CD4-positive, alpha-beta T cell treated with Interleukin-15 for 1 hour (primary cell): ENCODE data around the gene ANKDD1A.

Experiments used
- DNase-seq: peaks from one replicate; pipeline ENCODE4 v3.0.0-alpha.2; 2020

ANKDD1A gene

GRCh38 chr15:64926661-64927060 is 15.0 kb downstream of the ANKDD1A start:
- DNase-seq: no peak

- no peak for DNase-seq
Observed at GRCh38 chr15:64928626-64929220, 17.0 kb downstream of the ANKDD1A start.

GRCh38 chr15:64930019-64930652 is 18.4 kb downstream of the ANKDD1A start:
- no peak for DNase-seq

- no peak for DNase-seq
Observed at GRCh38 chr15:64930778-64931371, 19.2 kb downstream of the ANKDD1A start.

GRCh38 chr15:64931381-64931780 is 19.7 kb downstream of the ANKDD1A start:
- DNase-seq: no peak

- DNase-seq: no peak
Observed at GRCh38 chr15:64934023-64934422, 22.3 kb downstream of the ANKDD1A start.

GRCh38 chr15:64938192-64938591 is 26.5 kb downstream of the ANKDD1A start:
- no peak for DNase-seq

GRCh38 chr15:64942356-64942755 is 30.7 kb downstream of the ANKDD1A start:
- DNase-seq: no peak

GRCh38 chr15:64943512-64944225 is 32.0 kb downstream of the ANKDD1A start:
- no peak for DNase-seq

GRCh38 chr15:64944961-64945360 is 33.3 kb downstream of the ANKDD1A start:
- no peak for DNase-seq

GRCh38 chr15:64947211-64947610 is 35.5 kb downstream of the ANKDD1A start:
- no peak for DNase-seq

- DNase-seq: no peak
Observed at GRCh38 chr15:64948916-64949315, 37.2 kb downstream of the ANKDD1A start.

- DNase-seq: no peak
Observed at GRCh38 chr15:64949383-64950186, 37.9 kb downstream of the ANKDD1A start.

- DNase-seq: no peak
Observed at GRCh38 chr15:64950888-64951287, 39.2 kb downstream of the ANKDD1A start.

GRCh38 chr15:64951777-64952418 is 40.2 kb downstream of the ANKDD1A start:
- no peak for DNase-seq

GRCh38 chr15:64954395-64954794 is 42.7 kb downstream of the ANKDD1A start:
- DNase-seq: no peak

- no peak for DNase-seq
Observed at GRCh38 chr15:64959128-64959527, 47.4 kb downstream of the ANKDD1A start.

GRCh38 chr15:64960153-64960552 is 48.5 kb downstream of the ANKDD1A start:
- DNase-seq: no peak

- no peak for DNase-seq
Observed at GRCh38 chr15:64961013-64961412, 49.3 kb downstream of the ANKDD1A start.

- no peak for DNase-seq
Observed at GRCh38 chr15:64969401-64969800, 57.7 kb downstream of the ANKDD1A start.

GRCh38 chr15:64970698-64971097 is 59.0 kb downstream of the ANKDD1A start:
- no peak for DNase-seq

GRCh38 chr15:64975390-64975789 is 63.7 kb downstream of the ANKDD1A start:
- no peak for DNase-seq
